Activated CD4-positive, alpha-beta T cell treated with anti-CD3 and anti-CD28 coated beads, Interleukin-2, amount 10 ng/mL, durations not matched to agents 24 days and 14 days (primary cell): ENCODE data around the gene TMEM114. TPM values are rescaled to one million over a fixed set of nuclear protein-coding genes. Genes with fewer than 3 reads are reported as not detected.

Source experiments
- DNase-seq: peaks from one replicate; pipeline ENCODE4 v3.0.0; 2022
- H3K27ac Mint-ChIP-seq: one replicate; pipeline ENCODE4 v1.8.0; 2022; ENCODE audit warnings: mild to moderate bottlenecking, mixed read lengths
- H3K27me3 Mint-ChIP-seq: one replicate; pipeline ENCODE4 v1.8.0; 2022; ENCODE audit warnings: mixed read lengths
- H3K36me3 Mint-ChIP-seq: one replicate; pipeline ENCODE4 v1.8.0; 2022; ENCODE audit warnings: low read depth, mild to moderate bottlenecking, mixed read lengths
- H3K4me1 Mint-ChIP-seq: one replicate; pipeline ENCODE4 v1.8.0; 2021; ENCODE audit warnings: mixed read lengths
- H3K4me3 Mint-ChIP-seq: one replicate; pipeline ENCODE4 v1.8.0; 2022; ENCODE audit warnings: mild to moderate bottlenecking, moderate library complexity, mixed read lengths
- H3K9me3 Mint-ChIP-seq: one replicate; pipeline ENCODE4 v1.8.0; 2021; ENCODE audit warnings: mixed read lengths
- intact Hi-C: fragments of 100-400 bp; cut with micrococcal nuclease; formaldehyde crosslinking; loops from one replicate; pipeline ENCODE4 v1.15.1; 2023
- total RNA-seq: library from RNA; stranded (reverse); gene quantifications from 2 replicates; pipeline ENCODE4 v1.2.3, GENCODE V29; 2022

TMEM114 gene
- total RNA-seq, 1 donor from 2014 or later: not detected

DNA sequence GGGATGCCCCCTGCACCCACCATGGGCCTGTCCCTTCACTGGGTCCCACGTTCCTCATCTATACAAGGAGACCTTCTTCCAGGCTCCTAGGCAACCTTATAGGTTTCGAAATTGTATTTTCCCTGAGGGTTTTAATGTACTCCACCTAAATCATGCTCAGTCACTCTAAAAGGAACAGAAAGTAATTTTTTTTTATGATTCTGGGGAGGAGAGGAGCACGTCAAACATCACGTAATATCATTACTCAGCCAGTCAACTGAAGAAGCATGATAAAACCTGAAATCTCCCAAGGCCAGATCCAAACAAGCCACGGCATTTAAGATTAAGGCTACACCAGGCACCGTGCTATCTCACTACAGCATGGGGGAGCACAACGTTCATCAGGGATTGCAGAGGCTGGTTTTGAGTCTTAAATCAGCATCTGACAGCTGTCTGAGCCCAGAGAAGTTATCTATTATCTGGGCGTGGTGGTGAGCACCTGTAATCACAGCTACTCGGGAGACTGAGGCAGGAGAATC lies 3.9 kb upstream of the TMEM114 start:
- no peaks in the 10 kb centered on the region for H3K9me3 Mint-ChIP-seq
- H3K36me3 Mint-ChIP-seq: peaks cover 3% of the 10 kb centered on the region
- peaks cover 2% of the 10 kb centered on the region for H3K27me3 Mint-ChIP-seq
- H3K27ac Mint-ChIP-seq: no peak overlapping the region
- DNase-seq: no peak
- intact Hi-C loops: no loop called here
- H3K4me3 Mint-ChIP-seq: no peak overlapping the region
- H3K4me1 Mint-ChIP-seq: no peaks in the 10 kb centered on the region

DNA sequence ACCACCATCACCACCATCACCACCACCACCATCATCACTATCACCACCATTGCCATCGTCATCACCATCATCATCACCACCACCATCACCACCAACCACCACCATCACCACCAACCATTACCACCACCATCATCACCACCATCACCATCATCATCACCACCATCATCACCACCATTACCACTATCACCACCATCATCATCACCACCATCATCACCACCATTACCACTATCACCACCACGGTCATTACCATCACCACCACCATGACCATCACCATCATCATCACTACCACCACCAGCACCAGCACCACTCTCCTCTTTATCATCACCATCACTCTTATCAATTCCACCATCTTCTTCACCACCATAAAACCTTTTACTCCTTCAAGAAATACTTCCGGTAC lies 1.1 kb upstream of the TMEM114 start:
- no peaks in the 10 kb centered on the region for H3K9me3 Mint-ChIP-seq
- no peak overlapping the region for H3K4me3 Mint-ChIP-seq
- no peaks in the 10 kb centered on the region for H3K4me1 Mint-ChIP-seq
- peaks cover 3% of the 10 kb centered on the region for H3K36me3 Mint-ChIP-seq
- no peak overlapping the region for H3K27ac Mint-ChIP-seq
- peaks cover 20% of the 10 kb centered on the region for H3K27me3 Mint-ChIP-seq
- no peak for DNase-seq
- intact Hi-C loops: no loop called here

DNA sequence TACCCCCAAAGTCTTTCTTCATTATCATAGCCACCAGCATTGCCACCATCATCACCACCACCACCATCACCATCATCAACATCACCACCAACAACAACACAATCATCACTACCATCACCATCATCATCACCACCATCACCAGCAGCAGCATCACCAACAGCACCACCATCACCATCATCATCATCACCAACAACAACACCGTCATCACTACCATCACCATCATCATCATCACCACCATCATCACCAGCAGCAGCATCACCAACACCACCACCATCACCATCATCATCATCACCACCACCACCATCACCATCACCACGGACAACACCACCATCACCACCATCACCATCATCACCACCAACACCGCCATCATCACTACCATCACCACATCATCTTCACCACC lies 500 bp upstream of the TMEM114 start:
- peaks cover 3% of the 10 kb centered on the region for H3K36me3 Mint-ChIP-seq
- H3K27me3 Mint-ChIP-seq: peaks cover 20% of the 10 kb centered on the region
- no peak for DNase-seq
- no peaks in the 10 kb centered on the region for H3K9me3 Mint-ChIP-seq
- H3K4me1 Mint-ChIP-seq: no peaks in the 10 kb centered on the region
- intact Hi-C loops: no loop called here
- H3K4me3 Mint-ChIP-seq: no peak overlapping the region
- no peak overlapping the region for H3K27ac Mint-ChIP-seq

DNA sequence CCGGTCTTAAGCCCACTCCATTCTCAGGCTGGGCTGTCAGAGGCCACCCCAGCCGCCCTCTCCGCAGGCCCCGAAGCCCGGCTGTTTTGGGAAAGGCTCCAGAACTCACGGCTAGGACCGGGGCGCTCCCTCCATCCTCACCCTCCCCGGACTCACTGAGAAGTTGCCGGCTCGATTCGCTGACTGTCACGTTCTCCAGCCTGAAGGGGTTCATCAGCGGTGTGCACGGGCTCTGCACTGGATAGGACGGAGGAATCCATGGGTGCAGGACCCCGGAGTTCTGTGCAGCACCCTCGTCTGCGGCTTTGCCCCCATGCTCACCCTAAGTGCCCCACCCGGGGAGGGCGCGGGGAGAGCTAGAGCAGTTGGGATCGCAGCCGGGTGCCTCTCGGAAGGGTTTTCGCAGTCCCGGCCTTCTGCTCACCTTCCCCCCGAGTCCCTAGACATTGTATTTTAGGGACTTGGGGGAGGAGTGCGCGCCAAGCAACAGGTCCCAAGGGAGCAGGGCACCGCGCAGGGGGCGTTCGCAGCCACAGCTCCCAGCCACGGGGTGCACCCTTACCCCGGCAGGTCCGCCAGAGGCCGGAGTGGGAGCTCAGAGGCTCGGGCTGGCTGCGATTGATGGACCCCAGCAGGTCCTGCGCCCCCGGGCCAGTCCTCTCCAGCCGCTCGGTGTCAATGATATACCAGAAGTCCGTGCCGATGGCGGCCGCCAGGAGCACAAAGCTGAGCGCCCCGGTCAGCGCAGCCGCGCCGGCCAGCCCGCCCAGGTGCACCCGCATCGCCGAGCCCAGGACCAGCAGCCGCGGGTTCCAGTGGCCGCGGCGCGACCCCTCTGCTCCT lies 1.0 kb downstream of the TMEM114 start:
- Mint-ChIP-seq H3K4me1 (no peaks in the 10 kb centered on the region), H3K9me3 (no peaks in the 10 kb centered on the region), H3K27ac (no peak overlapping the region), H3K36me3 (peaks cover 3% of the 10 kb centered on the region), H3K4me3 (no peak overlapping the region), H3K27me3 (peaks cover 20% of the 10 kb centered on the region)
- intact Hi-C loops: no loop called here
- DNase-seq: no peak

DNA sequence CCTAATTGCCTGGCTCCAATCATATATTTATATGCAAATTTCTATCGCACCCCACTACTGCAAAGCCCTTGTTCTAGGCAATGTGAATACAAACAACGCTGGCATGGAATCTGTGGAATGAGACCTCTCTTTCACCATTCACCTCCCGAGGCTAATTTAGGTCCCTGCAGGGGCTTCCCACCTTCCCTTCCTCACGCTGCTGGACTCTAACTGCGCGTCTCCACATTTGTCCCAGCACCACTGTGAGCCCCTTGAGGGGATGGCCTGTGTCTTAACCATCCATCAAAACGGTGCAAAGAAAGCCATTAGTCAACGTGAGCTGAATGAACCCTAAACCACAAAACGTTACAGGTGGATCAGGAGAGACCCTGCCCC lies 1.6 kb downstream of the TMEM114 start:
- H3K9me3 Mint-ChIP-seq: no peaks in the 10 kb centered on the region
- H3K27me3 Mint-ChIP-seq: peaks cover 20% of the 10 kb centered on the region
- H3K27ac Mint-ChIP-seq: no peak overlapping the region
- intact Hi-C loops: no loop called here
- peaks cover 3% of the 10 kb centered on the region for H3K36me3 Mint-ChIP-seq
- H3K4me3 Mint-ChIP-seq: no peak overlapping the region
- DNase-seq: no peak
- no peaks in the 10 kb centered on the region for H3K4me1 Mint-ChIP-seq

DNA sequence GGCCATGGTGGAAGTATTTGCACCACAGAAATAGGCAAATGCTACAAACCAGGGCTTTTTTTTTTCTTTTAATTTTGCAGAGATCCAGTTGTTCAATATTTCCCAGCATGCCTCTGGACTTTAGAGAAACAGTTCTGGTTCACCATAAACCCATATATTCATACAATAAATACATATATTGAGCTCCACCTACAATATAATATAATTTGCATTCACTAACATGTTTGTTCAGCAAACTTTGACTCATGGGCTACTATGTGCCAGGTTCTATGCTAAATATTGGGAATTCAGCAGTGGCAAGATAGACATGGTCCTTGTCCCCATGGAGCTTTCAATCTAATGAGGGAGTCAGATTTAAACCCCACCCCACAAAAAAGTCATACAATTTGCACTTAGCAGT lies 3.2 kb downstream of the TMEM114 start:
- peaks cover under 1% of the 10 kb centered on the region for H3K4me1 Mint-ChIP-seq
- no peaks in the 10 kb centered on the region for H3K9me3 Mint-ChIP-seq
- peaks cover 20% of the 10 kb centered on the region for H3K27me3 Mint-ChIP-seq
- no peak overlapping the region for H3K27ac Mint-ChIP-seq
- peaks cover 3% of the 10 kb centered on the region for H3K36me3 Mint-ChIP-seq
- no peak for DNase-seq
- intact Hi-C loops: no loop called here
- H3K4me3 Mint-ChIP-seq: no peak overlapping the region

DNA sequence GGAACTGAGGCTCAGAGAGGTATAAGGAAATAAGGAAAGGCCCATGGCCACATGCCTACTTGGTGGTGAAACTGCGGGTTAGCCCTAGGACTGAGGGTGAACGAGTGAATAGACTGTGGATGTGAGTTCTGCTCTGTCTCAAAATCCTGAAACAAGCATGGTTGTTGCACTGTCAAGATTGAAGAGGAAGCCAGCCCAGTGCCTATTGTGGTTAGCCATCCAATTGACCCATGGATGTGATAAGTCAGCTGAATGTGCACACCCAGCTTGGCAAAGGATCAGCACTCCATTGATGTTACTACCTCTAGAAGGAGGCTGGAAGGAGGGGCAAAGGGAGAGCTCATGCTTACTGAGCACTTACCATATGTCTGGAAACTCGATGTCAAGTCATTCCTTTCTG lies 4.5 kb downstream of the TMEM114 start:
- Mint-ChIP-seq H3K27ac (no peak overlapping the region), H3K9me3 (no peaks in the 10 kb centered on the region), H3K4me3 (no peak overlapping the region), H3K27me3 (peaks cover 20% of the 10 kb centered on the region), H3K36me3 (peaks cover 3% of the 10 kb centered on the region), H3K4me1 (peaks cover 3% of the 10 kb centered on the region)
- no peak for DNase-seq
- intact Hi-C loops: no loop called here

DNA sequence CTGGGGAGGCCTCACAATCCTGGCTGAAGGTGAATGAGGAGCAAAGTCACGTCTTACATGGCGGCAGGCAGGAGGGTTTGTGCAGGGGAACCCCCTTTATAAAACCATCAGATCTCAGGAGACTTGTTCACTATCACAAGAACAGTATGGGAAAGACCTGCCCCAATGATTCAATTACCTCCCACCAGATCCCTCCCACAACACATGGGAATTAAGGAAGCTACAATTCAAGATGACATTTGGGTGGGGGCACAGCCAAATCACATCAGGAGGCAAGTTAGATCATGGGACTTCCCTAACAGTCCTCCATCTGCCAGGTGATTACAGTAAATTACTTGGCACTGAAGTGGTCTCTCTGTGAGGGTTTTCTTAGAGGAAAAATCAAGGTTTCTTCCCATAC lies 5.3 kb downstream of the TMEM114 start:
- peaks cover 2% of the 10 kb centered on the region for H3K36me3 Mint-ChIP-seq
- peaks cover 20% of the 10 kb centered on the region for H3K27me3 Mint-ChIP-seq
- no peak overlapping the region for H3K4me3 Mint-ChIP-seq
- H3K9me3 Mint-ChIP-seq: no peaks in the 10 kb centered on the region
- H3K4me1 Mint-ChIP-seq: peaks cover 3% of the 10 kb centered on the region
- H3K27ac Mint-ChIP-seq: no peak overlapping the region
- intact Hi-C loops: no loop called here
- DNase-seq: no peak

DNA sequence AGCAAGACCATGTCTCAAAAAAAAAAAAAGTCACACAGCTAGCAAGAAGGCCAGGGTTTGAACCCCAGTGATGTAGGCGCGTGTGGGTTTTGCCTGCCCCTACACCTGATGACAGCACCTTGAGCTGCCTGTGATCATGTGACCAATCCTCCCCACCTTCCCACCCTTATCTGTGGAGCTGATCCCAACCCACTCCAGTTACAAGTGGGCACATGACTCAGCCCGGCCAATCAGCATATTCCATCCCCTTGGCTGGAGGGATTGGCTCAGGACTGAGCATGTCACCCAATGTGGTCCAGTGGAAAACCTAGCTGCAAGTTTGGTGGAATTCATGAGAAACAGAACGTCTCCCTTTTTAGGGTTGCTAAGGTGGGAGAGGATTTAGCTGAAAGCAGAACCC lies 6.6 kb downstream of the TMEM114 start:
- Mint-ChIP-seq H3K36me3 (no peaks in the 10 kb centered on the region), H3K27me3 (peaks cover 15% of the 10 kb centered on the region), H3K4me3 (no peak overlapping the region), H3K9me3 (no peaks in the 10 kb centered on the region), H3K4me1 (peaks cover 3% of the 10 kb centered on the region), H3K27ac (no peak overlapping the region)
- intact Hi-C loops: no loop called here
- DNase-seq: no peak

DNA sequence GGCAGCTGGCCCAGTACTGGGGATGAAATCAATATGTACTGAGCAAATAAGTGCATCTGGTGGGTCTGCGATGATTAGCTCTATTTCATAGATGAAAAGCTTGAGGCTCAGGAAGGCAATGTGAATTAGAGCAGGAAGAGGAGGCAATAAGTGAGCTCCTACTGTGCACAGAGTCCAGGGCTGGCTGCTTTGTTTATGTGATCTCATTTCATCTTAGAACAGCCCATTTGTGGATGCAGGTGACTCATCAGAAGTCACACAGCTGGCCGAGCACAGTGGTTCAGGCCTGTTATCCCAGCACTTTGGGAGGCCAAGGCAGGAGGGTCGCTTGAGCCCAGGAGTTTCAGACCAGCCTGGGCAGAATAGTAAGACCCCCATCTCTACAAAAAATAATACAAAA lies 7.1 kb downstream of the TMEM114 start:
- intact Hi-C loops: no loop called here
- Mint-ChIP-seq H3K9me3 (no peaks in the 10 kb centered on the region), H3K4me1 (peaks cover 3% of the 10 kb centered on the region), H3K36me3 (no peaks in the 10 kb centered on the region), H3K27ac (no peak overlapping the region), H3K4me3 (no peak overlapping the region), H3K27me3 (peaks cover 9% of the 10 kb centered on the region)
- no peak for DNase-seq

DNA sequence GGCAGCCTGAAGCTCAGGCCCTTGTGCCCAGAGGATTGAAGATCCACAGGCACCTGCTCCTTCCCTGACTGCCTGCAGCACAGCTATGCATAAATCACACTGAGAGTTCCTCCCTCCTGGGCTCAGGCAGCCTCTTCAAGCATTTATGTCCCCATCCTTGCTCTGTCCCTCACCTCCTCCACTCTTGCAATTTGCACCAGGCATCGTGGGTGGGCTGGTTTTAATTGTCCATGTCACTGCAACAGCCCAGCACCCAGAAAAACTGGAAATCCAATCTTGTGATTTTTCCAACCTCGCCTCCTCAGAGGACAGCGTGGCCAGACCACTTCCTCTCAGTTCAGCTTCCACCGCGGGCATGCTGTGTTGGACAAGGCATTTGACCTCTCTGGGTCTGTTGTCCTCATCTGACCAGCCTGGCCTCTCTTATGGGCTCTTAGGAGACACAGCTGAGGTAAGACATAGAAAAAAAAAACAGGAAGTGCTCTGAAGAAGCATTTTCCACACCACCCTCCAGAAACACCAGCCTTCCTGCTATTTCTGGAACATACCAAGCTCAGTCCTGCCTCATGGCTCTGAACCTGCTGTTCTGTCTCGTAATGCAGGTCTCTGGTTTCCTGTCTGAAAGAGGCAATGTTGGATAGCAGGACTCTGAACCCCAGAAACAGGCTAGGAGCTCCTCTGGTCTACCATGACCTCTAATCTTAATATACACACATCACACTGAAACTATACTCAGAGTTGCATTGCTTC lies 8.3 kb downstream of the TMEM114 start:
- DNase-seq: no peak
- intact Hi-C loops: no loop called here
- peaks cover 1% of the 10 kb centered on the region for H3K27me3 Mint-ChIP-seq
- peaks cover 3% of the 10 kb centered on the region for H3K4me1 Mint-ChIP-seq
- H3K9me3 Mint-ChIP-seq: no peaks in the 10 kb centered on the region
- no peak overlapping the region for H3K4me3 Mint-ChIP-seq
- no peak overlapping the region for H3K27ac Mint-ChIP-seq
- no peaks in the 10 kb centered on the region for H3K36me3 Mint-ChIP-seq

DNA sequence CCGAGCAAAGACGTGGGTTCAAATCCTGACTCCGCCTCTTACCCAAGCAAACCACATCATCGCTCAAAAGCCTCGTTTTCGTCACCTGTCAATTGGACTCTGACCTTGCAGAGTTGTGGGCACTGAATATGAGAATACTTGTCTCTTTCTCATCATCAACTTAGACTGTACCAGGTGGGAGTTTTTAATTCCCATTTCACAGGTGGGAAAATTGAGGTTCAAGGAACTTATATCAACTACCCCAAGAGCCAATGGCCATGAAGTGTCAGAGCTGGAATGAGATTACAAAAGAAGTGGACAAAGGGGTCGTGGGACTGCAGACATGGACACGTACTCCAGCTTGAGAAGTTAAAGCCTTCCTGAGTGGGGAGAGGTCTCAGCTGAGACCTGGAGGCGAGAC lies 10.8 kb downstream of the TMEM114 start:
- intact Hi-C loops: no loop called here
- Mint-ChIP-seq H3K9me3 (no peaks in the 10 kb centered on the region), H3K4me3 (no peak overlapping the region), H3K4me1 (peaks cover 3% of the 10 kb centered on the region), H3K27me3 (peaks cover 6% of the 10 kb centered on the region), H3K36me3 (no peaks in the 10 kb centered on the region), H3K27ac (no peak overlapping the region)
- no peak for DNase-seq

DNA sequence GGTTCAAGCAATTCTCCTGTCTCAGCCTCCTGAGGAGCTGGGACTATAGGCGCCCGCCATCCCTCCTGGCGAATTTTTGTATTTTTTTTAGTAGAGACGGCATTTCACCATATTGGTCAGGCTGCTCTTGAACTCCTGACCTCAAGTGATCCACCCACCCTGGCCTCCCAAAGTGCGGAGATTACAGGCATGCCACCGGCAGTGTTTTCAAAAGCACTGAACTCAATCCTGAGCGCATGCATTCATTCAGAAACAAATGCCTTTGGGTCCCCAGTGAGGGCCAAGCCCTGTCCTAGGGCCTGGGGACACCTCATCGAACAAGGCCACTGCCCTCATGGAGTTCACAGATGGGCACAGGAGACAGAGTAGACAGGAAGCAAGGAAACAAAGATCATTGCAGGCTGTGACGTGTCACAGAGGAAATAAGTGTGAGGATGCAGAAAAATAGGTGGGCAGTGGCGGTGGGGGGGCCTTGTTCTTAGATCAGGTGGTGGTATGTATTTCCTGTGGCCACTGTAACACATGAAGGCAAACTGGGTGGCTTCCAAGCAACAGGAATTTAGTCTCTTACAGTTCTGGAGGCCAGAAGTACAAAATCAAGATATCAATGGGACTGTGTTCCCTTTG lies 12.5 kb downstream of the TMEM114 start:
- H3K27me3 Mint-ChIP-seq: peaks cover 6% of the 10 kb centered on the region
- no peaks in the 10 kb centered on the region for H3K9me3 Mint-ChIP-seq
- H3K36me3 Mint-ChIP-seq: no peaks in the 10 kb centered on the region
- DNase-seq: no peak
- no peak overlapping the region for H3K27ac Mint-ChIP-seq
- no peak overlapping the region for H3K4me3 Mint-ChIP-seq
- peaks cover 3% of the 10 kb centered on the region for H3K4me1 Mint-ChIP-seq
- intact Hi-C loops: no loop called here
